Epidermal melanocyte (primary cell): ENCODE data around the gene PIK3AP1.
A peak's percentile ranks its signal among the peaks of the same experiment; 100 is the strongest.

ENCODE experiments used
- DNase-seq: peaks from one replicate; pipeline ENCODE4 v3.0.0; 2011; ENCODE audit warnings: low spot score; ENCODE audit not compliant: insufficient read length

Gene PIK3AP1

GRCh38 chr10:96613576-96613975 lies 106.7 kb downstream of the PIK3AP1 start:
- no peak for DNase-seq

GRCh38 chr10:96612055-96612830 lies 108.1 kb downstream of the PIK3AP1 start:
- DNase-seq: no peak

GRCh38 chr10:96610817-96611216 lies 109.5 kb downstream of the PIK3AP1 start:
- no peak for DNase-seq

GRCh38 chr10:96609510-96609909 lies 110.8 kb downstream of the PIK3AP1 start:
- no peak for DNase-seq

GRCh38 chr10:96608805-96609204 lies 111.5 kb downstream of the PIK3AP1 start:
- no peak for DNase-seq

- DNase-seq: no peak
Observed at GRCh38 chr10:96608262-96608661, 112.1 kb downstream of the PIK3AP1 start.

- no peak for DNase-seq
Observed at GRCh38 chr10:96606946-96607345, 113.4 kb downstream of the PIK3AP1 start.

- DNase-seq: no peak
Observed at GRCh38 chr10:96606216-96606615, 114.1 kb downstream of the PIK3AP1 start.

GRCh38 chr10:96600337-96600736 lies 120.0 kb downstream of the PIK3AP1 start:
- no peak for DNase-seq

- no peak for DNase-seq
Observed at GRCh38 chr10:96598846-96599245, 121.5 kb downstream of the PIK3AP1 start.

GRCh38 chr10:96596422-96597407 lies 123.6 kb downstream of the PIK3AP1 start:
- no peak for DNase-seq

- DNase-seq: no peak
Observed at GRCh38 chr10:96595741-96596140, 124.6 kb downstream of the PIK3AP1 start.

- no peak for DNase-seq
Observed at GRCh38 chr10:96591946-96592345, 128.4 kb downstream of the PIK3AP1 start.

GRCh38 chr10:96588616-96589419 lies 131.5 kb downstream of the PIK3AP1 start:
- no peak for DNase-seq

- DNase-seq: no peak
Observed at GRCh38 chr10:96588060-96588554, 132.2 kb downstream of the PIK3AP1 start.

- no peak for DNase-seq
Observed at GRCh38 chr10:96587264-96588059, 132.9 kb downstream of the PIK3AP1 start.

GRCh38 chr10:96586419-96587263 lies 133.7 kb downstream of the PIK3AP1 start, which contains the start of gene TM9SF3:
Gene TM9SF3, minus strand, starts transcription at chr10:96587012. Its CDS starts 177 bp downstream, at chr10:96586835.
- DNase-seq: peak; percentile 74

- DNase-seq: no peak
Observed at GRCh38 chr10:96585736-96586418, 134.4 kb downstream of the PIK3AP1 start.

- no peak for DNase-seq
Observed at GRCh38 chr10:96584474-96584873, 135.8 kb downstream of the PIK3AP1 start.
